Neural progenitor cell (in vitro differentiated cells): Measurements from ENCODE around the gene IRF8.

ENCODE experiments used
- EZH2 ChIP-seq: fragments of 200-600 bp; sonication (generic); IDR thresholded peaks from 2 replicates; pipeline ENCODE4 v1.6.1; 2017; ENCODE audit warnings: antibody characterized with exemption, mild to moderate bottlenecking, moderate library complexity
- EZH2phosphoT487 ChIP-seq: fragments of 200-600 bp; sonication (generic); IDR thresholded peaks from 2 replicates; pipeline ENCODE4 v1.6.1; 2017; ENCODE audit warnings: antibody characterized with exemption
- TF ChIP-seq, protein P1 (sequence below): fragments of 200-600 bp; sonication (generic); IDR thresholded peaks from 2 replicates; pipeline ENCODE4 v1.5.1; 2017; ENCODE audit warnings: antibody characterized with exemption, mild to moderate bottlenecking

GRCh38 chr16:85892760-85893159 is 6.2 kb upstream of the IRF8 start:
- TF ChIP-seq, protein P1, sequence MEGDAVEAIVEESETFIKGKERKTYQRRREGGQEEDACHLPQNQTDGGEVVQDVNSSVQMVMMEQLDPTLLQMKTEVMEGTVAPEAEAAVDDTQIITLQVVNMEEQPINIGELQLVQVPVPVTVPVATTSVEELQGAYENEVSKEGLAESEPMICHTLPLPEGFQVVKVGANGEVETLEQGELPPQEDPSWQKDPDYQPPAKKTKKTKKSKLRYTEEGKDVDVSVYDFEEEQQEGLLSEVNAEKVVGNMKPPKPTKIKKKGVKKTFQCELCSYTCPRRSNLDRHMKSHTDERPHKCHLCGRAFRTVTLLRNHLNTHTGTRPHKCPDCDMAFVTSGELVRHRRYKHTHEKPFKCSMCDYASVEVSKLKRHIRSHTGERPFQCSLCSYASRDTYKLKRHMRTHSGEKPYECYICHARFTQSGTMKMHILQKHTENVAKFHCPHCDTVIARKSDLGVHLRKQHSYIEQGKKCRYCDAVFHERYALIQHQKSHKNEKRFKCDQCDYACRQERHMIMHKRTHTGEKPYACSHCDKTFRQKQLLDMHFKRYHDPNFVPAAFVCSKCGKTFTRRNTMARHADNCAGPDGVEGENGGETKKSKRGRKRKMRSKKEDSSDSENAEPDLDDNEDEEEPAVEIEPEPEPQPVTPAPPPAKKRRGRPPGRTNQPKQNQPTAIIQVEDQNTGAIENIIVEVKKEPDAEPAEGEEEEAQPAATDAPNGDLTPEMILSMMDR, result no peak
- TF ChIP-seq EZH2phosphoT487 (no peak), EZH2 (no peak)
